GM04503 (cell line): ENCODE results near the gene SSR1.
"Not testable (repeated sequence)": the region's sequence is repeated elsewhere in the genome, so short reads cannot be mapped to it uniquely, and the experiment has no call there.

Source experiments
- DNase-seq: peaks from one replicate; pipeline ENCODE4 v3.0.0-alpha.2; 2012; ENCODE audit warnings: low read depth

The SSR1 gene

GRCh38 chr6:7317538-7317937 lies 4.5 kb upstream of the SSR1 start:
- DNase-seq = no peak

DNA sequence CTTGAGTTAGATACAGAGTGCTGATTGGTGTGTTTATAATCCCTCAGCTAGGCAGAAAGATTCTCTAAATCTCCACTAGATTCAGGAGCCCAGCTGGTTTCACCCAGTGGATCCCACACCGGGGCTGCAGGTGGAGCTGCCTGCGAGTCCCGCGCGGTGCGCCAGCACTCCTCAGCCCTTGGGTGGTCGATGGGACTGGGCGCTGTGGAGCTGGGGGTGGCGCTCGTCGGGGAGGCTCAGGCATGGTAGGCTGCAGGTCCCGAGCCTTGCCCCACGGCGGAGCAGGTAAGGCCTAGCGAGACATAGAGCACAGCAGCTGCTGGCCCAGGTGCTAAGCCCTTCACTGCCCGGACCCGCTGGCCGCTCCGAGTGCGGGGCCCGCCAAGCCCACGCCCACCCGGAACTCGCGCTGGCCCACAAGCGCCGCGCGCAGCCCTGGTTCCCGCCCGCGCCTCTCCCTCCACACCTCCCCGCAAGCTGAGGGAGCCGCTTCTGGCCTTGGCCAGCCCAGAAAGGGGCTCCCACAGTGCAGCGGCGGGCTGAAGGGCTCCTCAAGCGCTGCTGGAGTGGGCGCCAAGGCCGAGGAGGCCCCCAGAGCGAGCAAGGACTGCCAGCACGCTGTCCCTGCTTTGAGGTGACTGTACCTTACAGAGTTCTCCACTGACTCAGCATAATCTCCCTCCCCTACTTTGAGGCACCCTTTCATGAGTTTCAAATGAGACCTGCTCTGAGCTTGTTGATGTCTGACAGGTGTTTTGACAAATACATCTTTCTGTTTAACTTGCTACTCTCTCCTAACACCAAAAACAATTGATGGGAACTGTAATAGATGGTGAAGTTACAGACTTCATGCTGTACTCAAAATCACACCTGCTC lies 3.9 kb upstream of the SSR1 start:
- no peak for DNase-seq

DNA sequence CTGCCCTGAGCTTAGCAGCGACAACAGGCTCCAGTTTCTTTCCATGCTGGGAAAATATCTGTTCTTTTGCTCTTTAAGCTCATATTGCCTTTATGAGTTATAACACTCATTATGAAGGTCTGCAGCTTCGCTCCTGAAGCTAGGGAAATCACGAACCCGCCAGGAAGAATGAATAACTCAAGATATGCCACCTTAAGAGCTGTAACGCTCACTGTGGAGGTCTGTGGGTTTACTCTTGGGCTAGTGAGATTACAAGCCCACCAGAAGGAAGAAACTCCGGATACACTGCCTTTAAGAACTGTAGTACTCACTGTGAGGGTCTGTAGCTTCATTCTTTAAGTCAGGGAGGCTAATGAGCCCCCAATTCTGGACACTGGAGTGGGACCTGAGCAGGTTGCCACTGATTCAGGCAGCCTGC lies 3.0 kb upstream of the SSR1 start:
- DNase-seq = no peak

GRCh38 chr6:7315087-7315947 lies 2.3 kb upstream of the SSR1 start:
- DNase-seq = not testable (repeated sequence)

- DNase-seq = no peak
Measured at GRCh38 chr6:7314414-7314813, 1.4 kb upstream of the SSR1 start.

GRCh38 chr6:7313505-7314165 lies 636 bp upstream of the SSR1 start:
- DNase-seq = no peak

- no peak for DNase-seq
Measured at GRCh38 chr6:7311917-7312615, 933 bp downstream of the SSR1 start.

- no peak for DNase-seq
Measured at GRCh38 chr6:7311176-7311575, 1.8 kb downstream of the SSR1 start.

- no peak for DNase-seq
Measured at GRCh38 chr6:7309050-7309449, 3.9 kb downstream of the SSR1 start.

- no peak for DNase-seq
Measured at GRCh38 chr6:7307533-7307932, 5.5 kb downstream of the SSR1 start.

DNA sequence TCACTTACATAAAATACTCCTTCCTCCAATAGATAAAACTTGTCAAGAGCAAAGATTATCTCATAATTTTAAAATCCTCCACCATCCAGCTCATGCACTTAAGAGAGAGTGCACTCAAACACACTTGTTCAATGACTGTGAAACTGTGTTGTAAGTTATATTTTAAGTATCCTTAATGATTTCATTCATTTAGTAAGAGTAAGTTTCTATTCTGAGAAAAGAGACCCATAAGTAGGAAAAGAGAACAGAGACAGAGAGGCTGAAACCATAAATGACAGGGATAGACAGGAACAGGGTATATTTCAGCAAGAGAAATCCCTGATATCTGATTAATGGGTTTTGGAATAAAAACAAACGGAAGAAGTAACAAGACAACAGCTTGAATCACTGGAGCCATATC lies 8.2 kb downstream of the SSR1 start:
- no peak for DNase-seq

DNA sequence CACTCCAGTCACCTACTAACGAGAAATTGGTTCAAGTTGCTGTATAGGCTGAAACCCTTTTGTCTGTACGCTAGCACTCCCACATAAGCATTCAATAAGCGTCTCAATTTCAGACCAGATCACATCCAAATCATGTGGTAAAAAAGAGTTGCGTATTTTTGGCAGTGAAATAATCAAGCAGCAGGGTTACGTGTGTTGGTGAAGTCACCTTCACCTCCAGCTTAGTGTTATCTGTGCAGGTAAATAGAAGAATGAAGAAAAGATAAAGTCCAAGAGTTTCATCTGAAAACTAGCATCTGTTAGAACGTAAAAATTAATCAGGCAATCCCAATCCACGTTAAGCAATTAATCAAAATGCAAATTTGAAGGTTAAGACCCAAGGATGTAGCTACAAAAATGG lies 11.3 kb downstream of the SSR1 start:
- no peak for DNase-seq

- DNase-seq = no peak
Measured at GRCh38 chr6:7300926-7301325, 12.1 kb downstream of the SSR1 start.

DNA sequence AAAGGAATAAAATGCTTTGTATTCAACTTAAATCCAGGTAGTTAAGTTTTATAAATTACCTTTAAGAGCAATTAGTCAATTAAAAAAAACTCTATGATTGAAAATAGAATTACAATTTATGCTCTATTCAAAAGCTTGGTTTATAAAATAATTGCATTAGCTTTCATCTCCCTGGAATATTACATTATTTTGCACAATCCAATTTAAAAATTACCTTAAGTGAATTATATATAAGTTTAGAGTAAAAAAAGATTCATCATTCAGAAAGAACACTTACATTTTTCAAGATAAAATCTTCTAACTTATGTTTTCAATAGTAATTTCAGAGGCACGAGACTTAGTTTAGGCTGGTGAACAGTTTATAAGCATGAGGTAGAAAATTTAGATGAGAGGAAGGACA lies 14.9 kb downstream of the SSR1 start:
- DNase-seq = no peak

DNA sequence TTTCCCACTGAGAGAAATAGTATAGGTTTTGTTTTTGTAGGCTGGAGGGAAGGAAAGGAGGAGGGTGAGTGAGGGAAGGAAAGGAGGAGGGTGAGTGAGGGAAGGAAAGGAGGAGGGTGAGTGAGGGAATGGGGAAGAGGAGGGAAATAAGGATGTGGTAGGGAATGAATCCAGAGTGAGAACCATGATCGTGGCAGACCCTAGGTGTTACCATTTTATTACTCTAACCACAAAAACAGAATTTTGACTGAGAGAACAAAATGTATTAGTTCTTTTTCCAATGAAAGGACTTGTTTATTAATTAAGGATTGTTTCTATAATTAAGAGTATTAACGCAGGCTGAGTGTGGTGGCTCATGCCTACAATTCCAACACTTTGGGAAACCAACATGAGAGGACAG lies 16.4 kb downstream of the SSR1 start:
- DNase-seq = no peak

DNA sequence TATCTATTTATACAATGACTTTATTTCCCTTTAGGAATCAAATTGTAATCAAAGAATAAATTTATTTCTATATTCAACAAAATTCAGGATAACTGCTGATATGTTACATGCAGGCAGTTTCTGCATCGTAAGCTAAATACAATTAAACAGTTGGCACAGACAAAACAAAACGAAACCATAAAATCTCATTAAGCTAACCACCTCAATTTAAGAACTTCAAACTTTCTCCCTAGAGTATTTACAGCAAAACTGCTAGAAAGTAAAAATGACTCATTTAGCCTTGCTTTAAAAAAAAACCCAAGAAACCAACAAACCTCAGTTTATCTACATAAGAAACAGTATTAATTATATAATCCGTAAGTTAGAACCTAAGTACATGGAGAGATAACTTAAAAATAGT lies 17.1 kb downstream of the SSR1 start:
- DNase-seq = no peak

DNA sequence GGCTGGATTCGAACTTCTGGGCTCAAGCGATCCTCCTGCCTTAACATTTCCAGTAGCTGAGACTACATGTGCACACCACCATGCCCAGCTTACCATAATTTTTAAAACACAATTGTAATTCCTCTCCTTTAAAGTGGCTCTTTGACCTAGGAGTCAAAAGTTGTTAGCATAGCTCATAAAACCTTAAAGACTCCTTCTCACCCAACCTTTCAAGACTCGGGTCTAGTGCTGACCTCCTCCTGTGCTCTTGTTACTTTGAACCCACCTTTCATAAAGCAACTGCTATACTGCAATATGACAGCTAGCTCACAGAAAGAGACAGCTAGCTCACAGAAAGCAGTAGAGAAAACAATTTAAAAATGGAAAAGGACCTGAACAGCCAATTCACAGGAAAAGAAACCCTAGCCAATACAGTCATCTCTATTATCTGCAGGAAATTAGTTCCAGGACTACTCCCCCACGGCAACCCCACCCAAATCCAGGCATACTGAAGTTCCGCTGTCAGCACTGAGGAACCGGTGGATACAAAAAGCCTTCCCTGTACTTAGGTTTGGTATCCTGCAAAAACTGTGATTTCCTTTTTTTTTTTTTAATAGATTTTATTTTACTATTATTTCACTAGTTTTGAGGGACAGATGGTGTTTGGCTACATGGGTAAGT lies 20.3 kb downstream of the SSR1 start:
- DNase-seq = no peak

- no peak for DNase-seq
Measured at GRCh38 chr6:7290079-7290478, 22.9 kb downstream of the SSR1 start.

- no peak for DNase-seq
Measured at GRCh38 chr6:7285416-7285815, 27.6 kb downstream of the SSR1 start.

DNA sequence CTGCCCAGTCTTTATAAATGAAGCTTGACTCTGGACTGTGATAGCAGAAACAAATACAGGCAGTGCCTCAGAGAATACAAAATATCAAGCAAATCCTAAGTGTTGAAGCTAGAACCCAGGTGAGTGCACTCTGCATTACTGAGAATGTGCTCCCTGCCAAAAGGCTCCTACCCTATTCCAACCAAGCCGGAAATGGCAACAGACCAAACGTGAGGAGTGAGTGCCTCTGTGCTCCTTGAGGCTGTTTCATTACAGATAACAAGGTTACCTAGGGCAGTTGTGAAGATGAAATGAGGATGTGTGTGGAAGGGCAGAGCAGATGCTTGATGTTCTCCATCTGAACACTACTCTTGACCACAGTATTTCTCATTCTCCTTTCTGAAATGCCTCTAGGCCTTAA lies 29.3 kb downstream of the SSR1 start:
- DNase-seq = no peak

DNA sequence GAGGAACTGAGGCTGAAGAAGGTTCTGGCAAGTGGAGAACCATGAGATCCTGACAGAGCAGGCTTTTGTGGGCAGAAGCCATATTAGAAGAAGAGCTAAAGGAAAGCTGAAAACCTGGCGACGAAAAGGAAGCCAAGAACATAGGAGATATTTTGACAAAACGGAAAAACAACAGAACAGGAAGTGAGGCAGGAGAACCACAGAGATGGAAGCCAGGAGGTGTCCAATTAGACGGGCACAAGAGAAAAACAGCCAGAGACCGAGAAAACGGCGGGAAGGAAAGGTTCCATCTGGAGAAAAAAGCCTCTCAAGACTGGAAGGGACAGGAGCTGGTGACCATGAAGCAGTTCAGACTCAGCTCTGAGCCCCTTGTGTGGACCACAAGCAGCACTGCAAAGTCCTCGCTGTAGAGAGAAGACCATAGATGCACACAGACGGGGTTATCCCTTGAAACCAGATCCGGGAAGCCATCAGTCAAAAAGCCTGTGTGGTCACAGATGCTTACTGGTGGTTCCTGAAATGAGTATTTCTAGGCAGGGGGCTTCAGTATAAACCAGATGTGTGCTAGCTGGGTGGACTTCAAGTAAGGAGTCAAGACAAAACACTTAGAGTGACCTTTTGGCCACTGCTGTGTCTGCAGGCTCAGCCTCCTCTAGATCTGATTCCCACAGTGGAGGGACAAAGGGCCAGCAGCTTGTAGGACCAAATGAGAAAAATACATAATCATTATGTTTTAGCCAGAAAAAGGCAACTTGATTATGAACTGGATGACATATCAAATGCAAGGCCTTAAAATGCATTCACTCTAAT lies 30.7 kb downstream of the SSR1 start:
- DNase-seq = no peak
